WERI-Rb-1 (cell line): Measurements from ENCODE around the gene ZNF740.
"Not testable (repeated sequence)": the region's sequence is repeated elsewhere in the genome, so short reads cannot be mapped to it uniquely, and the experiment has no call there.

Source experiments
- DNase-seq: peaks from one replicate; pipeline ENCODE4 v3.0.0-alpha.2; 2020
- H3K27ac ChIP-seq: fragments of 250-450 bp; sonication (Bioruptor Pico); 2 replicates; pipeline ENCODE4 v1.5.1; 2020; ENCODE audit warnings: mild to moderate bottlenecking, moderate library complexity
- H3K27me3 ChIP-seq: fragments of 250-450 bp; sonication (Bioruptor Pico); 2 replicates; pipeline ENCODE4 v1.5.1; 2021; ENCODE audit warnings: mild to moderate bottlenecking, low read depth, moderate library complexity; ENCODE audit not compliant: insufficient read depth, severe bottlenecking
- H3K36me3 ChIP-seq: fragments of 250-450 bp; sonication (Bioruptor Pico); 2 replicates; pipeline ENCODE4 v1.5.1; 2020; ENCODE audit warnings: mild to moderate bottlenecking, moderate library complexity
- H3K4me3 ChIP-seq: 2 replicates; pipeline ENCODE4 v1.5.1; 2011; ENCODE audit warnings: low read depth, mild to moderate bottlenecking, control low read depth, low read length
- H3K9me3 ChIP-seq: fragments of 250-450 bp; sonication (Bioruptor Pico); 2 replicates; pipeline ENCODE4 v1.5.1; 2021; ENCODE audit warnings: mild to moderate bottlenecking, moderate library complexity; ENCODE audit not compliant: severe bottlenecking
- TF ChIP-seq, protein P1 (sequence below): IDR thresholded peaks from 2 replicates; pipeline ENCODE4 v1.5.1; 2011; ENCODE audit warnings: low read depth, mild to moderate bottlenecking, control low read depth, inconsistent platforms, low read length

ZNF740 gene

DNA sequence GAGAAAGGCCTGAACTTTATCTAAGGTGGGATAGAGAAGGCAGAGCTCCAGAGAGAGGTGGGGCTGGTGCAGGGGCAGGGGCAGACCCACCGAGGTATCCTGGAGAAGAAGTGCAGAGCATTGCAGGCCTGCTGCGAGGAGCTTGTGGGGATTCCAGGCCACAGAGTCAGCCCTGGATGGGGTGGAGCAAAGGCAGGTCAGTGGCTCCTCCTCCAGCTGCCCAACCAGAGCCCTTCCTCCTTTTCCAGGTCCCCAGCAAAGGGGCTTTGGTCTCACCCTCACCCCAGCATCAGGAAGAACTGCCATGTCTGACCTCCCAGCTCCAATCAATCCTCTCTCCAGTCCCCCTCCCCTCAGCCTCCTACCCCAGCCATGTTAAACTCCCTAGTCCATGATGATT is 19.8 kb upstream of the ZNF740 start:
- no peaks in the 10 kb centered on the region for H3K9me3 ChIP-seq
- no peak overlapping the region for H3K4me3 ChIP-seq
- H3K27ac ChIP-seq: no peak overlapping the region
- H3K27me3 ChIP-seq: no peaks in the 10 kb centered on the region
- no peaks in the 10 kb centered on the region for H3K36me3 ChIP-seq
- no peak for DNase-seq
- TF ChIP-seq, protein P1, sequence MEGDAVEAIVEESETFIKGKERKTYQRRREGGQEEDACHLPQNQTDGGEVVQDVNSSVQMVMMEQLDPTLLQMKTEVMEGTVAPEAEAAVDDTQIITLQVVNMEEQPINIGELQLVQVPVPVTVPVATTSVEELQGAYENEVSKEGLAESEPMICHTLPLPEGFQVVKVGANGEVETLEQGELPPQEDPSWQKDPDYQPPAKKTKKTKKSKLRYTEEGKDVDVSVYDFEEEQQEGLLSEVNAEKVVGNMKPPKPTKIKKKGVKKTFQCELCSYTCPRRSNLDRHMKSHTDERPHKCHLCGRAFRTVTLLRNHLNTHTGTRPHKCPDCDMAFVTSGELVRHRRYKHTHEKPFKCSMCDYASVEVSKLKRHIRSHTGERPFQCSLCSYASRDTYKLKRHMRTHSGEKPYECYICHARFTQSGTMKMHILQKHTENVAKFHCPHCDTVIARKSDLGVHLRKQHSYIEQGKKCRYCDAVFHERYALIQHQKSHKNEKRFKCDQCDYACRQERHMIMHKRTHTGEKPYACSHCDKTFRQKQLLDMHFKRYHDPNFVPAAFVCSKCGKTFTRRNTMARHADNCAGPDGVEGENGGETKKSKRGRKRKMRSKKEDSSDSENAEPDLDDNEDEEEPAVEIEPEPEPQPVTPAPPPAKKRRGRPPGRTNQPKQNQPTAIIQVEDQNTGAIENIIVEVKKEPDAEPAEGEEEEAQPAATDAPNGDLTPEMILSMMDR: no peak

DNA sequence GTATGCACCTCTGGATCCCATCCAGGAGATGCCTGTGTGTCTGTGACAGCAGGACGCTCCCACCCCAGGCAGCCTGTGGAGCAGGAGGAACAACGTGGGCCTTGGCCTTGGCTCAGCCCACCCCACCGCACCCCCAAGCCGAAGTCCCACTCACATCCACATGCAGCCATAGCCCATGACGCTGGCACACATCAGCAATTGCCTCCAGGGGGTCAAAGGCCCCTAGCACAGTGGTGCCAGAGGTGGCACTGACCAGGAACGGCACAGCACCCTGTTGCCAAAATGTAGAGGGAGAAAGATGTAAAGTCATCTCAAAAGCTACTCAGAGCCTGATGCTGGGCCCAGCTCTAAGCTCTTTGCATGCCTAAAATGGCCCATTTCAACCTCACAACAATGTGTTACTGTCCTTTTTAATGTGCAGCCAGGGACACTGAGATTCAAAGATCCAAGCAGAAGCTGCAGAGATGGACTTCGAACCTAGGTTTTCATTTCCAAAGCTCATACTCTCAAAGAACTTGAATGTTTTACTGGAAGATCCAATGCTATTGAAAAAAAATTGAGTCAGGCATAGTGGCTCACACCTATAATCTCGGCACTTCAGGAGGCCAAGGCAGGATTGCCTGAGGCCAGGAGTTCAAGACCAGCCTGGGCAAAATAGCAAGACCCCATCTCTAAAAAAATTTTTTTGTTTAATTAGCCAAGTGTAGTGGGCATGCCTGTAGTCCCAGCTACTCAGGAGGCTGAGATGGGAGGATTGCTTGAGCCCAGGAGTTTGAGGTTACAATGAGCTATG is 19.2 kb upstream of the ZNF740 start:
- H3K9me3 ChIP-seq: no peaks in the 10 kb centered on the region
- TF ChIP-seq, protein P1: no peak
- no peak overlapping the region for H3K4me3 ChIP-seq
- no peak for DNase-seq
- H3K27me3 ChIP-seq: no peaks in the 10 kb centered on the region
- no peaks in the 10 kb centered on the region for H3K36me3 ChIP-seq
- no peak overlapping the region for H3K27ac ChIP-seq

DNA sequence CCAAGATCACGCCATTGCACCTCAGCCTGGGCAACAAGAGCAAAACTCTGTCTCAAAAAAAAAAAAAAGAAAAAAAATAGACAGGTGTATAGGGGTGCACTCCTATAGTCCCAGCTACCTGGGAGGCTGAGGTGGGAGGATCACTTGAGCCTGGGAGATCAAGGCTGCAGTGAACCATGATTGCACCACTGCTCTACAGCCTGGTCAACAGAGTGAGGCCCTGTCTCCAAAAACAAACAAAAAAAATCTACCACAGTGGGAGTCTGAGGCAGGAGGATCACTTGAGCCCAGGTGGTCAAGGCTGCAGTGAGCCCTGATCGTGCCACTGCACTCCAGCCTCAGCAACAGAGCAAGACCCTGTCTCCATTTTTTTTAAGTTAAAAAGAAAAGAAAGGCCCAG is 17.5 kb upstream of the ZNF740 start:
- H3K9me3 ChIP-seq, DNase-seq, H3K4me3 ChIP-seq, H3K36me3 ChIP-seq, H3K27me3 ChIP-seq, H3K27ac ChIP-seq: not testable (repeated sequence)

DNA sequence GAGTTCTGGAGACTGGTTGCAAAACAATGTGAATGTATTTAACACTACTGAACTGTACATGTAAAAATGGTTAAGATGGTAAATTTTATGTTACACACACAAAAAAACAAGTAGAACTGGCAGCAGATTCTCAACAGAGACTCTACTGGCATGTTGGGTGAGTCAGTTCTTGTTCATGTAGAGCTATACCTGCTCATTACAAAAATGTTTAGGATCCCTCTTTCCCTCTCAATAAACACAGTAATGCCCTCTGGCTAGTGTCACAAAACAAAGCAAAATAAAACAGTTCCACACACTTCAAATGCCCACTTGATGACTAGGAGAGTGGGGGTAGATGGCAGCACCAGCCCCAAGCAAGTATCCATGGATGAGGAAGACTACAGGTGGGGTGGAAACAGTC is 13.7 kb upstream of the ZNF740 start:
- Histone ChIP-seq H3K9me3 (no peaks in the 10 kb centered on the region), H3K36me3 (no peaks in the 10 kb centered on the region), H3K27me3 (no peaks in the 10 kb centered on the region), H3K4me3 (no peak overlapping the region), H3K27ac (no peak overlapping the region)
- DNase-seq: no peak
- TF ChIP-seq, protein P1: no peak

DNA sequence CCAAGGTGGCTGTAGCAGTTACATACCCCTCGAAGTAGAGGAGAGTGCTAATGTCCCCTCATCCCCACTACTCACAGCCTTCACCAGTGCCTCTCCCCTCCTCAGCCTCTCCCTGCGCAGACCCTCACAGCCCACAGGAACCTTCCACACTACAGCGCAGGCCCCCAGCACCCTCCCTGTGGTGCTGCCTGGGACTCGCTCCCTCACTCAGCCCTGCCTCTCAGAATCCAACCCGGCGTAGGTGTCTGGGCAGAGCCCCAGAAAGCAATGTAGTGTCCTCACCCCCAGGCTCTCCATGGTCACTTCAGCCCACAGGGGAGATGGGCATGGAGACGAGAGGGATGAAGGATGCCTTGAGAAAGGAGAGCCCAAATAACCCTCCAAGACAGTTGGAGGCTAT is 10.9 kb upstream of the ZNF740 start:
- Histone ChIP-seq H3K36me3 (no peaks in the 10 kb centered on the region), H3K9me3 (no peaks in the 10 kb centered on the region), H3K27me3 (no peaks in the 10 kb centered on the region), H3K4me3 (no peak overlapping the region), H3K27ac (no peak overlapping the region)
- DNase-seq: no peak
- TF ChIP-seq, protein P1: no peak

DNA sequence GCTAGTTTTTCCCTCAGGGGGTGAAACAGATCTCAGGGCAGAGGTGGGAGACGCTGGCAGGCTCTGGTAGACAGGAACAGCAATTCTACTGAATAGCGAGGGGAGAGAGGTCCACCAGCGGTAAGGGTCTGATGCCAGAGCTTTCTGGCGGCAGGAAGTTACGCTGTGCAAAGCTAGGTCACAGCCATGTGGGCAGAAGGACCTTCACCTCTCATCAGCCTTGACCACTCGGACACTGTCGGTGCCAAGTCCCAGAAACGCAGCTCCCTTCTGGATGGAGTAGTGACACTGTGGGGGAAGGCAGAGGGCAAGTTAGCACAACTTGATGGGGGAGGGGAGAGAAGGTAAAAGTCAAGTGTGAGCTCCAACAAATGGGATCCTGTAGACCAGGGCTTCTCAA is 10.3 kb upstream of the ZNF740 start:
- TF ChIP-seq, protein P1: no peak
- no peak overlapping the region for H3K4me3 ChIP-seq
- H3K27ac ChIP-seq: no peak overlapping the region
- H3K9me3 ChIP-seq: no peaks in the 10 kb centered on the region
- DNase-seq: no peak
- no peaks in the 10 kb centered on the region for H3K36me3 ChIP-seq
- H3K27me3 ChIP-seq: no peaks in the 10 kb centered on the region
